ENCODE data around the gene METAP1D. TPM values are rescaled to one million over a fixed set of nuclear protein-coding genes. Genes with fewer than 3 reads are reported as not detected.
A peak's percentile ranks its signal among the peaks of the same experiment; 100 is the strongest.
"Not testable (repeated sequence)": the region's sequence is repeated elsewhere in the genome, so short reads cannot be mapped to it uniquely, and the experiment has no call there.

METAP1D gene
- total RNA-seq, 1 experiment from 2014 or later: 12.7 TPM

- ChIA-PET CTCF (no interaction called here), POLR2A (ENCODE audit: low non-redundant PET) (no interaction called here)
- H3K4me3 ChIP-seq (ENCODE audit: low read depth, low read length, poor library complexity, severe bottlenecking): no peak overlapping the region
- no TSS peak for BruUV-seq (replicated peaks)
- no peaks in the 10 kb centered on the region for H3K36me3 ChIP-seq (ENCODE audit: insufficient read depth, low read length, poor library complexity, severe bottlenecking)
- H3K27ac ChIP-seq (ENCODE audit: low read depth, low read length, poor library complexity, severe bottlenecking): no peak overlapping the region
- no peak for DNase-seq (ENCODE audit: low spot score)
- TF ChIP-seq CTCF (conservative IDR thresholded peaks at IDR 0.05; ENCODE audit: low read depth, low read length) (no peak), EZH2 (IDR thresholded peaks at IDR 0.05; ENCODE audit: borderline replicate concordance, low read depth, low read length, poor library complexity, severe bottlenecking) (no peak)
- peaks cover 13% of the 10 kb centered on the region for H3K4me1 ChIP-seq (ENCODE audit: insufficient read depth, low read length, poor library complexity, severe bottlenecking)
- intact Hi-C loops (cut with micrococcal nuclease; ENCODE audit: unreplicated experiment): no loop called here
- no peaks in the 10 kb centered on the region for H3K9me3 ChIP-seq (ENCODE audit: low read depth, low read length, poor library complexity, severe bottlenecking)
- no peaks in the 10 kb centered on the region for H3K27me3 ChIP-seq (replicated peaks; ENCODE audit: insufficient read depth, low read depth, low read length, poor library complexity)
These were observed 3.7 kb upstream of the METAP1D start for GRCh38 chr2:171996021-171996420.

GRCh38 chr2:171997031-171997430 is 2.7 kb upstream of the METAP1D start:
- intact Hi-C loops (cut with micrococcal nuclease; ENCODE audit: unreplicated experiment); H3K4me3 ChIP-seq (ENCODE audit: low read depth, low read length, poor library complexity, severe bottlenecking); H3K27me3 ChIP-seq (replicated peaks; ENCODE audit: insufficient read depth, low read depth, low read length, poor library complexity); POLR2A ChIA-PET (ENCODE audit: low non-redundant PET); H3K9me3 ChIP-seq (ENCODE audit: low read depth, low read length, poor library complexity, severe bottlenecking); BruUV-seq (replicated peaks); DNase-seq (ENCODE audit: low spot score); H3K27ac ChIP-seq (ENCODE audit: low read depth, low read length, poor library complexity, severe bottlenecking); CTCF ChIA-PET; H3K36me3 ChIP-seq (ENCODE audit: insufficient read depth, low read length, poor library complexity, severe bottlenecking): not testable (repeated sequence)
- peaks cover 13% of the 10 kb centered on the region for H3K4me1 ChIP-seq (ENCODE audit: insufficient read depth, low read length, poor library complexity, severe bottlenecking)

DNA sequence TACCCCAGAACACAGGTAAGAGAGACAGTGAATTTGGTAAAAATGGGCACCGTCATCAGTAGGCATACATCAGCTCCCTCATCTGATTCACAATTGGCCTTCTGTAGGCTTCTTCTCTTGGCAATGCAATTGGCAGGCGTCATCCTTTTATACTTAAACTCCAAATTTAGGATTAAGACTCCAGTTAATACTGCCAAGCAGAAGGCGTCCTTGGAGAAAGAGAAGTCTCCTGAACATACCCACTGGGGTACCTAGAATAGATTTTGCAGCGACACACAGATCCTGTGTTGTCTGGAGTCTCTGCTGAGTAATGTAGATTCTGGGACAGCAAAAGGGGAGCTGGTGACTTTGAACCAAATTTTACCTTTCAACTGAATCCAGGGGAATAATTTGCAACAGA is 592 bp upstream of the METAP1D start:
- H3K36me3 ChIP-seq (ENCODE audit: insufficient read depth, low read length, poor library complexity, severe bottlenecking): no peaks in the 10 kb centered on the region
- no TSS peak for BruUV-seq (replicated peaks)
- no peak for DNase-seq (ENCODE audit: low spot score)
- peak overlapping the region; percentile 63 for H3K27ac ChIP-seq (ENCODE audit: low read depth, low read length, poor library complexity, severe bottlenecking)
- intact Hi-C loops (cut with micrococcal nuclease; ENCODE audit: unreplicated experiment): no loop called here
- TF ChIP-seq CTCF (conservative IDR thresholded peaks at IDR 0.05; ENCODE audit: low read depth, low read length): no peak
- TF ChIP-seq EZH2 (IDR thresholded peaks at IDR 0.05; ENCODE audit: borderline replicate concordance, low read depth, low read length, poor library complexity, severe bottlenecking): no peak
- CTCF ChIA-PET: no interaction called here
- H3K9me3 ChIP-seq (ENCODE audit: low read depth, low read length, poor library complexity, severe bottlenecking): no peaks in the 10 kb centered on the region
- peak overlapping the region; percentile 63 for H3K4me3 ChIP-seq (ENCODE audit: low read depth, low read length, poor library complexity, severe bottlenecking)
- POLR2A ChIA-PET (ENCODE audit: low non-redundant PET): no interaction called here
- H3K27me3 ChIP-seq (replicated peaks; ENCODE audit: insufficient read depth, low read depth, low read length, poor library complexity): no peaks in the 10 kb centered on the region
- H3K4me1 ChIP-seq (ENCODE audit: insufficient read depth, low read length, poor library complexity, severe bottlenecking): peaks cover 13% of the 10 kb centered on the region

DNA sequence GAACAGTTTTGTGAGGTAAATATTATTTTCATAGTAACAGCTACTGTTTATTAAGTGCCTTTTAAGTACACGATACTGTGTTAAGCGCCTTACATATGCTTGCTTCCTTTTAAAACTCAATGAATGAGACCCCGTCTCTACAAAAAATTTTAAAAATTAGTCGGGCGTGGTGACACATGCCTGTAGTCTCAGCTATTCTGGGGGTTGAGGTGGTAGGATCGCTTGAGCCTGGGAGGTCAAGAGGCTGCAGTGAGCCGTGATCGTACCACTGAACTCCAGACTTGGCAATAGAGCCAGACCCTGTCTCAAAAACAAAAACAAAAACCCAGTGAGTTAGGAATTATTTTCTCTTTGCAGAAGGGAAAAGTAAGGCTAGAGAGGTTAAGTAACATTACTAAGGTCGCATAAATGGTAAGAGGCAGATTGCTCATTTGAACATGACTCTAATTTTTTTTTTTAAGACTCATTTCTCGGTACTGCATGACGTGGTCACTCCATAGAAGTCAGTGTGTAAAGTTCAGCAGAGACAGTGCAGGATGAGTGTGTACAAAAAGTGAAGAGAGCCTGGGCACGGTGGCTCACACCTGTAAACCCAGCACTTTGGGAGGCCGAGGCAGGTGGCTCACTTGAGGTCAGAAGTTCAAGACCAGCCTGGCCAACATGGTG is 1.1 kb downstream of the METAP1D start:
- CTCF ChIA-PET: no interaction called here

More for the DNA sequence above, 1.1 kb downstream of the METAP1D start:
- Histone ChIP-seq H3K9me3 (ENCODE audit: low read depth, low read length, poor library complexity, severe bottlenecking) (no peaks in the 10 kb centered on the region), H3K4me1 (ENCODE audit: insufficient read depth, low read length, poor library complexity, severe bottlenecking) (peaks cover 13% of the 10 kb centered on the region), H3K36me3 (ENCODE audit: insufficient read depth, low read length, poor library complexity, severe bottlenecking) (no peaks in the 10 kb centered on the region), H3K4me3 (ENCODE audit: low read depth, low read length, poor library complexity, severe bottlenecking) (peak overlapping the region; percentile 63), H3K27ac (ENCODE audit: low read depth, low read length, poor library complexity, severe bottlenecking) (peak overlapping the region; percentile 63), H3K27me3 (replicated peaks; ENCODE audit: insufficient read depth, low read depth, low read length, poor library complexity) (no peaks in the 10 kb centered on the region)
- no peak for DNase-seq (ENCODE audit: low spot score)
- no peak for TF ChIP-seq EZH2 (IDR thresholded peaks at IDR 0.05; ENCODE audit: borderline replicate concordance, low read depth, low read length, poor library complexity, severe bottlenecking)
- TF ChIP-seq CTCF (conservative IDR thresholded peaks at IDR 0.05; ENCODE audit: low read depth, low read length): no peak
- BruUV-seq (replicated peaks): no TSS peak
- intact Hi-C loops (cut with micrococcal nuclease; ENCODE audit: unreplicated experiment): loop anchor here (5.0 kb wide), 1 partner anchor 91 kb away; no protein-coding TSS in a partner anchor
- POLR2A ChIA-PET (ENCODE audit: low non-redundant PET): no interaction called here
